ACHN (cell line): ENCODE results near the gene LDB2.

Experiments
- DNase-seq: peaks from one replicate; pipeline ENCODE4 v3.0.0-alpha.2; 2015
- in situ Hi-C: cut with HindIII; loops from 2 replicates; pipeline ENCODE4 v1.10.0; 2017; ENCODE audit warnings: low sequenced_read_pairs, low pct_ligation_motif_present, low pct_unique_long_range_greater_than_20kb

The LDB2 gene

DNA sequence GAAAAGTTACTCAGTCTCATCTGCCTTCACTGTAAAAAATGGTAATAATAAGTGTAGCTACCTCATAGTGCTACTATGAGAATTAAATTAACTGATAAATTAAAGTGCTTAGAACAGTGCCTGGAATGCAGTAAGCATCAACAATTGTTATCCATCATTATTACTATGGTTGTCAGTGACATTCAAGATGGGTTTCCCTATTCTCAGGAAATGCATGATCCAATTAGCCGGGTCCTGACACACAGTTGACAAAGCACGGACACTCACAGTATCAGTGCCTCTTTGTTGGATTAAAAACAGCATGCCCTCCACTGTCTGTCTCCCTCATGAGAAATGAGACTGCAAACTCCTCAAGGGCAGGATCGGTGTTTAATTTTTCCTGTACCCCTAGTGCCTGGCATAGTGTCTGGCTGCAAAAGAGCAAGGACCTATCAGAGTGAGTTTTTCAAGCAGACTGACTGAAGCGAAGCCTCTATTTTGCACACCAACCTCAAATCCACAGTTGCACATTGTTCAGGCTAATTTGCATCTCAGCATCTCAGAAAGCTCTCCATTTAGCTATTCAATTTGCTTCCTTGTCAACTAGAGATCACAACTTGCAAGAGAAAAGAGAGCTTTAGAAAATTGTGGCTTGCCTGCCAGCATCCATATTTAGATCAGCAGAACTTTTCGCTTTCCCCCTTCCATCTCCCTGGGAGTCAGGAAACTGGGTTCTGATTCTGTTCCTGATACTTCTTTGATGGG, 122.9 kb downstream of the LDB2 start:
- no peak for DNase-seq
- in situ Hi-C loops, result no loop called here

DNA sequence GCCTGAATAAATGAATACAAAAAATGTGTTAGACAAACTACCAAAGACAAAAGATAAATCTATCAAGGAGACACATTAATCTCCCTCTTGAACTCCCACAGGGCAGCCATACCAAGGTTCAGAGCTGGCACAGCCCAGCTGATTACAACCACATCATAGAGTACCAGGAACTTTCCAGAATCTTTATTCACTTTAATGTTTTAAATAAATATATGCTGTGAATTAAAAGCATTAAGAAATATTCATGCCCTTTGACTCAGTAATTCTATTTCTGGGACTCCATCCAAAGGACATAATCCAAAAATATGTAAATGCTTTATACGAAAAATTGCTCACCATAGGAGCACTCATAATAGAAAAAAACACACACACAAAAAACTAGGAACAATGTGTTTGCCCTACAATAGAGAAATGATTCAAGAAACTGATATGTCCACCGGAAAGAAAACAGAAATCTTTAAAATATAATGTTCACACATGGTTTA, 126.0 kb downstream of the LDB2 start:
- DNase-seq, result no peak
- in situ Hi-C loops, result no loop called here

- in situ Hi-C loops, result no loop called here
- DNase-seq, result no peak
Measured at GRCh38 chr4:16770710-16771285, 127.6 kb downstream of the LDB2 start.

DNA sequence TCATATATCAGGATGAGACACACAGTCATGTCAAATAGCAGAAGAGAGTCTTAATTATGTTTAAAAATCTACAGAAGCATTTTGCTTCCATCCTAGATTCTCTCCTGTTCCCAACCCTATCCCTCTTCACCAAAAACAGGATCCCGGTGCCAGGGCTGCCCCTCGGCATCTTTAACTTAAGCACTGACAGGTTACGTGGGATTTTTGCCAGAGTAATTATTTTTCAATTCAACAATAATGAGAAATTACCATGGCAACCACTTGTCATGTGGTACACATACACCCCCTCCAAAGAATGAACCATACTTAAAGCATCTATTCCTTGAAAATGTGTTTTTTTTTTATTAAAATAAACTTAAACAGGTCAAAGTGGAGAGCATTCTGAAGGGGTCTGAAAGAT, 130.6 kb downstream of the LDB2 start:
- in situ Hi-C loops, result no loop called here
- no peak for DNase-seq

DNA sequence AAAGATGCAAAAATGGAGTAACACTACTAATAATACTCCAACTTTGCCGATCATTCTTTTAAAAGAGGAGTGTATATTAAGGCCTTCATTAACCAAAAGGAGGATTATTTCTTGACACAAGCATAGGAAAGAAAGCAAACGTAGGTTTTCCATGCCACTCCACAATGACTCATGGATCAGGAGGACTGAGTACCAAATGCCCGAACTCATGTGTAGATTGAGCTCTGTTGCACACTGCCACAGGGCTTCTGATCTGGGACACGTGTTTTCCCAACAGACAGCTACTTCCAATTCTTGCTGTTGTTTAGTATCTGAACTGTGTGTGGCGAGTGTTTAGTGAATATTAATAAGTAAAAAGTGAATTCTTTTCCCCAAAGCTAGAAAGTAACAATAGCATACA, 131.2 kb downstream of the LDB2 start:
- DNase-seq, result no peak
- in situ Hi-C loops, result no loop called here

DNA sequence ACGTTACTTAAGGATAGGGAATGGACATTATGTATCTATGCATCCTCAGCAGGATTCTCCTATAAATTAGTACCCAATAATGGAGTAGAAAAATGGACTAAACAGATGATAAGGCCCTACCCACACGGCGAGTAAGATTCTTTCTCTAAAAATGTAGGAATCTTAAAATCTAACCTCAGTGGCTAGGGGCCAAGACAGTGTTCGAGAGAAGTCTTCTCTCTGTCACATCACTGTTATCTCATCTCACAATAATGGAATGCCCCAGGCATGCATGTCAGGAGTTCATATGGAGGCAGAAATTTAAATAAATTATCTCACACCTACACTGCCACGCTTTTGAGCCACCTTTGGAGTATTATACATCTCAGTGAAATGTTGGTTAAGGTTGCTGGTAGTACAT, 132.9 kb downstream of the LDB2 start:
- no peak for DNase-seq
- in situ Hi-C loops, result no loop called here

GRCh38 chr4:16764622-16765021, 133.8 kb downstream of the LDB2 start:
- in situ Hi-C loops, result no loop called here
- DNase-seq, result no peak

DNA sequence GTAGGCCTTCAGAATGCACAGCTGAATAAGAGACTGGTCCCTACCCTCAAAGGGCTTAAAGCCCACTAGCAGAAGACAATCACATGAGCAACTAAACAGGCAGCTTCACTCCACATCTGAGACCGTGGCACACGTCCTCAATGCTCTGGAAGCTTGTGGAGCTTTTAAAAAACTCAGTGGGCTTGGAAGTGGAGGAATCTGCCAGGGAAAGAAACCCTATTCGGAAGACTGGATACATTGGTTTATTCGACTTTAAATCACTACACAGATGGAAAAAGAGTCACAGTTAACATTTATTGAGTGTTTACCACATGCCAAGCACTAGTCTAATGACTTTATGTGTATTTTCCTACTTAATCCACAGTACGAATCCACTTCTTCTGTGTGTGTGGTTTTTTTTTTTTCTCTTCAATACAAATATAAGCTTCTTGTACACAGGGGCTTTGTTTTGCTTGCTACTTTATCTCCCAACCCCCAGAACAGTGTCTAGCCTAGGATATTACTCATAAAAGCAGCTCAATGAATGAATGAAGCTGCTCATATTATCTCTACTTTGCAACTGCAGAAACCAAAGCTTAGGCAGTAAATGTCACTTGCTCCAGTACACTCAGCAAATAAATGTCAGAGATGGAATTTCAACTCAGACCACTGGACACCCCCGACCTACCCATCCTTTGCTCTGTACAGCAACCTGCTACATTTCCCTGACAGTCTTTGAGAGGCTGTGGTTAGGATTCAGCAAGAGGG, 137.7 kb downstream of the LDB2 start:
- in situ Hi-C loops, result no loop called here
- DNase-seq, result no peak

DNA sequence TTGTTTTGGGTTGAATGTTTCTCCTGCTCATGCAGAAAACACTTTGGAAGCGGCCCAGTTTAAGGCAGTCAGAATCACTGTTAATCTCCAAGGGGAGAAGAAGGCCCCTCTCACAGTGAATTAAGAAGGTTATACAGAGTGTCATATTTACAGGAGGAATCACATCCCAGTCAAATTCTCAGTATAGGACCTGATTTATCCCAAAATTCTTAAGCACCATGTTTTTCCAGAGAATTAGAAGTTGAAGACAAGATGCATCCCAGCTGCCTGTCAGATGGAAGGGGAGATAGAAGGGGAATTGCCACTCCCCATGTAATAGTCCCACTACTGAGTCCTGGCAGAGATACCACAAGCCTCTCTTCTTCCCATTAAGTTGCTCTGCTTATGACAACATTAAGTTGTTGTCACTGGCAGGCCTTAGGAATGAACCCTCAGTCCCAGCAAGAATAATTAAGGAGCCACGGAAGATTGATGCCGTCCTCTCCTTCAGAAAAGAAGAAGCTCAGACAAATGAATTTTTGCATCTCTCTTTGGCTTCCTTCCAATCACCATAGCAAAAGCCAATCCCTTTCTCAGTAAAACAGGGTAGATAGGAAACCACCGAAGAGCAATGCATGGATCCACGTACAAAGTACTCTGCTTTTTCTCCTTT, 138.4 kb downstream of the LDB2 start:
- in situ Hi-C loops, result no loop called here

DNA sequence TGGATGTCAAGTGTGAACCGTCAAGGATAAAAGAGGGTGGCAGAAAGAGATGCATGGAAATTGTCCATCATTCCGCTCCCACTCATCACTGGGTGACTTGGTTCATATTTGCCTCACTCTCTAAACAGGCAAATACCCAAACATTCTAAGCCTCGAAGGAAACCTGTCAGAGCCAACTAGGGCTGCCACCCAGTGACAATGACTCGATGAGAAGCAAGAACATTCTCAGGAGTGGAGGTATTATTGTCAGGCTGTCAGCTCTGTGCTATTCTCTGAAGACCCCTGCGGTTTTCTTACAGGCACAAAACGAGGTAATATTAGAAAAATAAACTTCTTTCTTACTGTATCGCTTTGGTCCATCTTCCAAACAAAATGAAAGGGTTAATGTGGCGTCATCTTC, 139.6 kb downstream of the LDB2 start:
- DNase-seq, result no peak
- in situ Hi-C loops, result no loop called here

More for the DNA sequence above, 138.4 kb downstream of the LDB2 start:
- no peak for DNase-seq

GRCh38 chr4:16758255-16758654, 140.2 kb downstream of the LDB2 start:
- in situ Hi-C loops, result no loop called here
- no peak for DNase-seq

DNA sequence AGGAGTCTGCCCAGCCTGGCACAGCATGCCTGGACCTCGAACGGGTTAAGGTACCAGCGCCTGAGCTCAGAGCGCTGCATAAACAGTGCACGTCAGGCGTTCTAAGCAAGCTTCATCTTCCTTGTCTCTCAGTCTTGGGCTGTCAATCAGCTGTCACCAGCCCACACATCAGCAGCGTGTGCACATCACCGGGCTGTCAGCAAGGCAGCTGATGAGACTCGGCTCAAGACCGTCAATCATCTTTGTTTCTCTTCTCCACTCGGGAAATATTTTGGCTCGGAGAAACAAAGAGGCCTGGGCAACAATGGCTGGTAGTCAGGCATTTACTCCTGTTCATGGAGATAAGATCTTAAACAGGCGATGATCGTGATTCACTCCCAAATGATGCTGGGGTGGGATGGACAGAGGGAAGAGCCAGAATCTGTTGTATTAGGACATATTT, 141.3 kb downstream of the LDB2 start:
- DNase-seq, result no peak
- in situ Hi-C loops, result no loop called here

DNA sequence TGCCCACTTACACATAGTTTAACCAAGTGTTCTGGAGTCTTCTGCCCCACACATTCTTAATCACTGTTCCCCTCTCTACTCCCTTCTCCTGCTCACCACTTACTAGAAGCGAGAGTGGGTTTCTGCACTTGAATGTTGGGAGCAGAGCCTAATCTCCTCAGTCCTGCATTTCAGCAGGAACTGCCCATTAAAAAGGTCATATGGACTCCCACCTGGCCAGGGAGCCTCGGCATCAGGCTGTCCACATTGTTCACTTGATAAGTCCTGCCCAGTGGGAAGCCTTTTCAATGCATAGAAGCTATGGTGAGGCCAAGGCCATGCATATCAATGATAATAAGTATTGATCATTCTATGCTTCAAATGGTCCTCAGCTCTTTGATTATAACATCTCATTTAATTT, 144.3 kb downstream of the LDB2 start:
- DNase-seq, result no peak
- in situ Hi-C loops, result no loop called here

DNA sequence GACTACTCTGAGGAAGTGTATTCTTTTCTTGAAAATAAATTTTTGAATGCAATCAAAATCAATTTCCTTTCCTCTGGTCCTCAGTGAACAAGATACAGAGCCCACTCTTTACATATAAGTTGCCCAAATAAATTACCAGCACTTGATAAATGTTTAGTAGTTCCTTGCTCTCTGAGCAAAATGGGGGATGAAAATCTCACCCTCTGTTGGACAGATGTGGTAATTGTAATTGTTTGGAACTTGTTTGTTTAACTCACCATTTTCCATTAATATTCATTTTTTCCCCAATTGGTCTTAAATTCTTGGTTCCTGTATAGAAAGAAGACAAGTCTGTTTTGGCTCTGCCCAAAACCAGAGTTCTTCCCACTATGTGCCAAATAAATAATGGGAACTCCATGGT, 146.3 kb downstream of the LDB2 start:
- in situ Hi-C loops, result no loop called here
- no peak for DNase-seq

DNA sequence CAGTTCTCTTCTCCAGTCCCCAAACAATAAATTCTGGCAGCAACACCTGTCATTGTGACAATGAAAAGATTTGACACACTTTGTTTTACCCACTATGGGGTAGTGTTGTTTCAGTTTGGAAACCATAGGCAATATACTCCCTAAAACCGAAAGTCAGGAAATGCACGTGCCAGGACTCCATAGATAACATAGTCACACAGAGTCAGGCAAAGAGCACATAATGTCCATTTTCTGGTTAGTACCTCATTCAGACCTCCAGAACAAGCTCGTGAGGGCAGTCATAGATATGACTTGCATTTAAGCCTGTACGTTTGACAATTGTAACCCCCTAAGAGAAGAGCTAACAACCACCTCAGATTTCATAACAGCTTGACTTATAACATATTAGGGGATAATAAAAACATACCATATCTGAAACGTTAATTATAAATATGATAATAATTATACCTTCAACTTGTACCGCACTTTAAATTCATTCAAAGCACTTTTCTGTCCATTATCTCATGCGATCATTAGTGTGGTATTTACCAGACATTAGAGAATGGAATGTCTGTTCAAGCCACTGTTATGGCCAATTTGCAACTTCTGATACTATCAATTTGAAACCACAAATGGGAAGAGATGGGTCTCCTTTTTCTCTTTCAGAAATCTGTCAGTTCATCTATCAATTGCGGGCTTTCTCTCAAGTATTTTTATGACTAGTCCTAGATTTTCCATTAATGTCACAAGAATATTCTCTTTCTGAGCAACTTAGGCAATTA, 147.4 kb downstream of the LDB2 start:
- DNase-seq, result no peak
- in situ Hi-C loops, result no loop called here

- in situ Hi-C loops, result no loop called here
- no peak for DNase-seq
Measured at GRCh38 chr4:16750216-16750615, 148.2 kb downstream of the LDB2 start.

- no peak for DNase-seq
- in situ Hi-C loops, result no loop called here
Measured at GRCh38 chr4:16745887-16746286, 152.6 kb downstream of the LDB2 start.

DNA sequence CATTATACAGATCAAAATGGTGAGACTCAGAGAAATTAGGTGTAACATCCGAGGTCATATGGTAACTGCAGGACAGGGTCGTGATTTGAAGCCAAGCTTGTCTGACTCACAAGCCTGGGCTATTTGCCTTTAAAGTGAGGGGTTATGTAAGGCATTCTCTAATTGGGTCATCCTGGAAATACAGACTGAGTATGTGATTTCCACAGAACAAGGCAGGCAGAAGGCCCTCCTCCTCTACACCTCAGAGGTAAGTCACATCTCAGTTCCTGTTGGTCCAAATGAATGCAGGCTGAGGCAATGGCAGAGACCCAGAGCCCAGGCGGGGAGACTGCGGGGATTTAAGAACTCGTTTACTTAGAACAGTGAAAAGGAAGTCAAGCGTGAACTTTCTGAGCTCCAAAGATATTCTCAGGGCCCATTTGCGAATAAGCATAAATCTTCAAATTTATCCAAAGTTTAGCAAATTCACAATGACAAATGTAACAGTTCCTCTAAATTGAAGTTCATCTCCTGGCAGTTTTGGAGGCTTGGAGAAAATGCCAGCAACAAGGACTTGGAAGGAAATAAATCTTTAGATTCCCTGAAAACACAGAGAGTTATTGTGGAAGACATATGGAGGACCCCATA, 153.3 kb downstream of the LDB2 start:
- in situ Hi-C loops, result no loop called here
- DNase-seq, result no peak
